Trophoblast cell (in vitro differentiated cells and primary cell): Measurements from ENCODE around the gene MSGN1.

Experiments used
- DNase-seq, 2 donors: peaks; one replicate each; pipeline ENCODE4 v3.0.0-alpha.2; 2016
- H2AFZ ChIP-seq: 2 replicates; pipeline ENCODE4 v1.6.1; 2013; ENCODE audit warnings: low read length, moderate library complexity, mild to moderate bottlenecking; ENCODE audit not compliant: insufficient read depth, poor library complexity
- H2AK5ac ChIP-seq: 2 replicates; pipeline ENCODE4 v1.6.1; 2013; ENCODE audit warnings: mild to moderate bottlenecking, low read length
- H2BK120ac ChIP-seq: 2 replicates; pipeline ENCODE4 v1.6.1; 2013; ENCODE audit warnings: low read length, mild to moderate bottlenecking, moderate library complexity; ENCODE audit not compliant: insufficient read depth, poor library complexity
- H2BK12ac ChIP-seq: 2 replicates; pipeline ENCODE4 v1.6.1; 2013; ENCODE audit warnings: mild to moderate bottlenecking, low read length, moderate library complexity
- H2BK5ac ChIP-seq: 2 replicates; pipeline ENCODE4 v1.6.1; 2013; ENCODE audit warnings: low read length, low read depth, moderate library complexity, mild to moderate bottlenecking; ENCODE audit not compliant: poor library complexity
- H3K14ac ChIP-seq: 2 replicates; pipeline ENCODE4 v1.6.1; 2013; ENCODE audit warnings: mild to moderate bottlenecking, low read length
- H3K18ac ChIP-seq: 2 replicates; pipeline ENCODE4 v1.6.1; 2013; ENCODE audit warnings: mild to moderate bottlenecking, low read length
- H3K23ac ChIP-seq: 2 replicates; pipeline ENCODE4 v1.6.1; 2013; ENCODE audit warnings: low read length
- H3K27ac ChIP-seq: 2 replicates; pipeline ENCODE4 v1.5.1; 2013; ENCODE audit warnings: low read depth, mild to moderate bottlenecking, inconsistent platforms, low read length, moderate library complexity
- H3K27me3 ChIP-seq: 2 replicates; pipeline ENCODE4 v1.6.1; 2013; ENCODE audit warnings: inconsistent platforms, mild to moderate bottlenecking, low read length, moderate library complexity; ENCODE audit not compliant: insufficient read depth
- H3K36me3 ChIP-seq, 2 experiments: 1 replicate in 1 of 2; 2 replicates in 1 of 2; pipeline ENCODE4 v1.6.1; 2013; ENCODE audit warnings: low read length in 2 of 2, mild to moderate bottlenecking in 2 of 2, moderate library complexity in 1 of 2; ENCODE audit not compliant: insufficient read depth in 2 of 2, control insufficient read depth in 1 of 2
- H3K4ac ChIP-seq: 2 replicates; pipeline ENCODE4 v1.6.1; 2013; ENCODE audit warnings: low read depth, mild to moderate bottlenecking, low read length, moderate library complexity
- H3K4me1 ChIP-seq, 2 experiments: 1 replicate in 1 of 2; 2 replicates in 1 of 2; pipeline ENCODE4 v1.6.1; 2013; ENCODE audit warnings: low read length in 2 of 2, mild to moderate bottlenecking in 2 of 2, moderate library complexity in 1 of 2; ENCODE audit not compliant: insufficient read depth in 2 of 2, control insufficient read depth in 1 of 2
- H3K4me2 ChIP-seq: 2 replicates; pipeline ENCODE4 v1.6.1; 2013; ENCODE audit warnings: inconsistent platforms, mild to moderate bottlenecking, low read length, moderate library complexity
- H3K4me3 ChIP-seq: 2 replicates; pipeline ENCODE4 v1.5.1; 2013; ENCODE audit warnings: mild to moderate bottlenecking, low read depth, low read length, inconsistent platforms
- H3K79me1 ChIP-seq: one replicate; pipeline ENCODE4 v1.6.1; 2013; ENCODE audit warnings: low read length
- H3K79me2 ChIP-seq: 2 replicates; pipeline ENCODE4 v1.6.1; 2013; ENCODE audit warnings: low read length, mild to moderate bottlenecking; ENCODE audit not compliant: control insufficient read depth, insufficient read depth, poor library complexity
- H3K9ac ChIP-seq: 2 replicates; pipeline ENCODE4 v1.6.1; 2013; ENCODE audit warnings: mild to moderate bottlenecking, low read length
- H3K9me3 ChIP-seq: 2 replicates; pipeline ENCODE4 v1.6.1; 2013; ENCODE audit warnings: low read depth, mild to moderate bottlenecking, control low read depth, inconsistent platforms, low read length; ENCODE audit not compliant: insufficient read depth
- H4K12ac ChIP-seq: 2 replicates; pipeline ENCODE4 v1.6.1; 2013; ENCODE audit warnings: low read depth, mild to moderate bottlenecking, low read length, moderate library complexity
- H4K8ac ChIP-seq: 2 replicates; pipeline ENCODE4 v1.6.1; 2013; ENCODE audit warnings: low read depth, mild to moderate bottlenecking, low read length, moderate library complexity
- H4K91ac ChIP-seq: one replicate; pipeline ENCODE4 v1.6.1; 2013; ENCODE audit warnings: low read depth, mild to moderate bottlenecking, low read length, moderate library complexity
- WGBS: extraction: QIAGEN DNeasy Blood & Tissue Kit; methylation state at CpG from one replicate; pipeline ENCODE4 v1.1.7; 2013; ENCODE audit warnings: missing lambda C conversion rate; ENCODE audit not compliant: insufficient read length, insufficient coverage; ENCODE audit errors: extremely low coverage; 5-methylcytosine and 5-hydroxymethylcytosine counted together

Gene MSGN1

GRCh38 chr2:17790536-17790935, 25.7 kb upstream of the MSGN1 start:
- no CpG with 5 or more reads among the region's 1 CpG for WGBS
- Histone ChIP-seq H3K27ac (no peak overlapping the region), H3K9ac (no peak overlapping the region), H3K9me3 (no peaks in the 10 kb centered on the region), H3K4ac (no peak overlapping the region), H2BK120ac (no peak overlapping the region), H2AK5ac (no peak overlapping the region), H4K91ac (no peak overlapping the region), H3K4me1 (no peaks in the 10 kb centered on the region), H2BK12ac (no peak overlapping the region), H4K8ac (no peak overlapping the region), H3K4me2 (no peak overlapping the region), H3K4me3 (no peak overlapping the region), H3K36me3 (no peaks in the 10 kb centered on the region), H3K79me1 (no peaks in the 10 kb centered on the region), H3K18ac (no peak overlapping the region), H2BK5ac (no peak overlapping the region), H2AFZ (no peak overlapping the region), H3K14ac (no peak overlapping the region), H3K23ac (no peak overlapping the region), H3K27me3 (no peaks in the 10 kb centered on the region), H4K12ac (no peak overlapping the region), H3K79me2 (no peaks in the 10 kb centered on the region)
- DNase-seq, result no peak

- Histone ChIP-seq H3K9ac (no peak overlapping the region), H3K4me1 (no peaks in the 10 kb centered on the region), H3K27ac (no peak overlapping the region), H3K79me2 (no peaks in the 10 kb centered on the region), H2AK5ac (no peak overlapping the region), H3K4me2 (no peak overlapping the region), H3K79me1 (no peaks in the 10 kb centered on the region), H3K9me3 (no peaks in the 10 kb centered on the region), H3K4me3 (no peak overlapping the region), H2BK5ac (no peak overlapping the region), H4K12ac (no peak overlapping the region), H2BK12ac (no peak overlapping the region), H3K18ac (no peak overlapping the region), H2BK120ac (no peak overlapping the region), H3K27me3 (no peaks in the 10 kb centered on the region), H3K23ac (no peak overlapping the region), H3K4ac (no peak overlapping the region), H3K14ac (no peak overlapping the region), H3K36me3 (no peaks in the 10 kb centered on the region), H4K8ac (no peak overlapping the region), H4K91ac (no peak overlapping the region), H2AFZ (no peak overlapping the region)
- WGBS, result no CpG with 5 or more reads among the region's 5 CpGs
- DNase-seq, result no peak
These were observed 25.0 kb upstream of the MSGN1 start for GRCh38 chr2:17791121-17791816.

DNA sequence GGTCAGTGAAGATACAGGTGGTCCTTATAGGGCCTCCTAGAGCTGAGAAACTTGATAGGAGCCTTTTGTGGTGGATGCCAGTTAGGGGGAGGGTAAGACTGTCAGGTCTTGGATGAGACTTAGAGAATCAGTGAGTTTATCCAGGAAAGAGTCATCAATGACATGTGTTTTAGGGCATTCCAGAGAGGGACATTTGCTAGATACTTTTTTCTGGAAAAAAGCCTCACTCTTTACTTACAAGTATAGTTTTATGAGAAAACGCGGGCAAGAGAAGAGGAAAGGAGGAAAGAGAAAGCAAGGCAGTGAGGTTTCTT, 24.5 kb upstream of the MSGN1 start:
- H3K4me1 ChIP-seq, result no peaks in the 10 kb centered on the region
- H3K79me1 ChIP-seq, result no peaks in the 10 kb centered on the region
- H4K91ac ChIP-seq, result no peak overlapping the region
- no peak overlapping the region for H3K4ac ChIP-seq
- no peak overlapping the region for H3K27ac ChIP-seq
- no peak overlapping the region for H4K8ac ChIP-seq
- H3K4me2 ChIP-seq, result no peak overlapping the region
- H3K4me3 ChIP-seq, result no peak overlapping the region
- no CpG with 5 or more reads among the region's 2 CpGs for WGBS
- no peak overlapping the region for H3K18ac ChIP-seq
- no peak overlapping the region for H2AFZ ChIP-seq
- H2AK5ac ChIP-seq, result no peak overlapping the region
- DNase-seq, result no peak
- H3K14ac ChIP-seq, result no peak overlapping the region
- H3K23ac ChIP-seq, result no peak overlapping the region
- no peak overlapping the region for H2BK5ac ChIP-seq
- no peak overlapping the region for H4K12ac ChIP-seq
- H3K9ac ChIP-seq, result no peak overlapping the region
- H3K36me3 ChIP-seq, result no peaks in the 10 kb centered on the region
- no peaks in the 10 kb centered on the region for H3K27me3 ChIP-seq
- H2BK12ac ChIP-seq, result no peak overlapping the region
- H2BK120ac ChIP-seq, result no peak overlapping the region
- no peaks in the 10 kb centered on the region for H3K79me2 ChIP-seq
- H3K9me3 ChIP-seq, result no peaks in the 10 kb centered on the region

DNA sequence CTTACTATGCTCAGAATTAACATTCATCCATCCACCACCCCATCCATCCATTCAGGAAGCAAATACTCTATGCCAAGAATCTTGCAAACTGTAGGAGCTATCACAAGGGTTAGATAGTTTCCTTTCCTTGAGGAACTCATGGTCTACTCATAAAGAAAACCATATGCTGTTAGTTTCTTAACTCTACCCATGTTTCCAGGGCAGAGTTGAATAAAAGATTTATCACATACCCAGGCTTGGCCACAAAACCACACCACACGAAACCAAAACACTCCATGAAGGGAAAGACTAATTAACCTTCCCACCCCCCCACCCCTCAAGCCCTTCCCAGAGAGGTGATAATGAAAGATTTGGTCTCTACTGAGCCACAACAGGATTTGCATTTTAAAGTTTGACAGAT, 23.7 kb upstream of the MSGN1 start:
- no peaks in the 10 kb centered on the region for H3K79me2 ChIP-seq
- H3K36me3 ChIP-seq, result no peaks in the 10 kb centered on the region
- H3K4me1 ChIP-seq, result no peaks in the 10 kb centered on the region
- H3K4me2 ChIP-seq, result no peak overlapping the region
- no CpG with 5 or more reads among the region's 1 CpG for WGBS
- H3K27me3 ChIP-seq, result no peaks in the 10 kb centered on the region
- H3K27ac ChIP-seq, result no peak overlapping the region
- no peak overlapping the region for H3K9ac ChIP-seq
- H4K91ac ChIP-seq, result no peak overlapping the region
- H3K4ac ChIP-seq, result no peak overlapping the region
- no peak overlapping the region for H2BK12ac ChIP-seq
- no peaks in the 10 kb centered on the region for H3K9me3 ChIP-seq
- no peak for DNase-seq
- no peak overlapping the region for H3K23ac ChIP-seq
- H2BK5ac ChIP-seq, result no peak overlapping the region
- no peak overlapping the region for H2BK120ac ChIP-seq
- H3K14ac ChIP-seq, result no peak overlapping the region
- H3K79me1 ChIP-seq, result no peaks in the 10 kb centered on the region
- no peak overlapping the region for H3K18ac ChIP-seq
- no peak overlapping the region for H4K8ac ChIP-seq
- no peak overlapping the region for H4K12ac ChIP-seq
- H2AFZ ChIP-seq, result no peak overlapping the region
- no peak overlapping the region for H3K4me3 ChIP-seq
- H2AK5ac ChIP-seq, result no peak overlapping the region
